Measurements from ENCODE around the gene DIABLO. TPM values are rescaled to one million over a fixed set of nuclear protein-coding genes. Genes with fewer than 3 reads are reported as not detected.
"Not testable (repeated sequence)": the region's sequence is repeated elsewhere in the genome, so short reads cannot be mapped to it uniquely, and the experiment has no call there.

DIABLO gene
- total RNA-seq, 2 donors from 2014 or later = 34.7 to 48.8 TPM

GRCh38 chr12:122185079-122185478 is 40.8 kb downstream of the DIABLO start:
- ATAC-seq (ENCODE audit: insufficient number of reproducible peaks, low FRiP score, low read depth) (no peak), DNase-seq (ENCODE audit: low spot score) (no peak)
- Histone ChIP-seq H3K4me1 (ENCODE audit: control insufficient read depth in 1 of 2, low read depth in 2 of 2) (peaks cover 5 to 8% of the 10 kb centered on the region in 2 donors), H3K4me3 (no peak overlapping the region), H3K36me3 (no peaks in the 10 kb centered on the region), H3K9me3 (no peaks in the 10 kb centered on the region), H3K27me3 (replicated peaks; ENCODE audit: insufficient read depth) (peaks cover 3% of the 10 kb centered on the region), H3K27ac (no peak overlapping the region)
- TF ChIP-seq, protein P1, sequence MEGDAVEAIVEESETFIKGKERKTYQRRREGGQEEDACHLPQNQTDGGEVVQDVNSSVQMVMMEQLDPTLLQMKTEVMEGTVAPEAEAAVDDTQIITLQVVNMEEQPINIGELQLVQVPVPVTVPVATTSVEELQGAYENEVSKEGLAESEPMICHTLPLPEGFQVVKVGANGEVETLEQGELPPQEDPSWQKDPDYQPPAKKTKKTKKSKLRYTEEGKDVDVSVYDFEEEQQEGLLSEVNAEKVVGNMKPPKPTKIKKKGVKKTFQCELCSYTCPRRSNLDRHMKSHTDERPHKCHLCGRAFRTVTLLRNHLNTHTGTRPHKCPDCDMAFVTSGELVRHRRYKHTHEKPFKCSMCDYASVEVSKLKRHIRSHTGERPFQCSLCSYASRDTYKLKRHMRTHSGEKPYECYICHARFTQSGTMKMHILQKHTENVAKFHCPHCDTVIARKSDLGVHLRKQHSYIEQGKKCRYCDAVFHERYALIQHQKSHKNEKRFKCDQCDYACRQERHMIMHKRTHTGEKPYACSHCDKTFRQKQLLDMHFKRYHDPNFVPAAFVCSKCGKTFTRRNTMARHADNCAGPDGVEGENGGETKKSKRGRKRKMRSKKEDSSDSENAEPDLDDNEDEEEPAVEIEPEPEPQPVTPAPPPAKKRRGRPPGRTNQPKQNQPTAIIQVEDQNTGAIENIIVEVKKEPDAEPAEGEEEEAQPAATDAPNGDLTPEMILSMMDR (IDR thresholded peaks at IDR 0.05) = no peak

GRCh38 chr12:122184517-122184916 is 41.3 kb downstream of the DIABLO start:
- TF ChIP-seq, protein P1 (IDR thresholded peaks at IDR 0.05) = no peak
- H3K4me3 ChIP-seq = no peak overlapping the region
- peaks cover 5 to 8% of the 10 kb centered on the region in 2 donors for H3K4me1 ChIP-seq (ENCODE audit: control insufficient read depth in 1 of 2, low read depth in 2 of 2)
- H3K36me3 ChIP-seq = no peaks in the 10 kb centered on the region
- ATAC-seq (ENCODE audit: insufficient number of reproducible peaks, low FRiP score, low read depth) (no peak), DNase-seq (ENCODE audit: low spot score) (no peak)
- peaks cover 3% of the 10 kb centered on the region for H3K27me3 ChIP-seq (replicated peaks; ENCODE audit: insufficient read depth)
- no peaks in the 10 kb centered on the region for H3K9me3 ChIP-seq
- no peak overlapping the region for H3K27ac ChIP-seq

GRCh38 chr12:122183588-122183940 is 42.3 kb downstream of the DIABLO start:
- Histone ChIP-seq H3K4me1 (ENCODE audit: control insufficient read depth in 1 of 2, low read depth in 2 of 2) (peaks cover 5 to 8% of the 10 kb centered on the region in 2 donors), H3K36me3 (no peaks in the 10 kb centered on the region), H3K27ac (no peak overlapping the region), H3K9me3 (no peaks in the 10 kb centered on the region), H3K27me3 (replicated peaks; ENCODE audit: insufficient read depth) (peaks cover 3% of the 10 kb centered on the region), H3K4me3 (peak overlapping the region; percentile 79)
- TF ChIP-seq, protein P1 (IDR thresholded peaks at IDR 0.05) = no peak
- ATAC-seq (ENCODE audit: insufficient number of reproducible peaks, low FRiP score, low read depth) (no peak), DNase-seq (ENCODE audit: low spot score) (no peak)

DNA sequence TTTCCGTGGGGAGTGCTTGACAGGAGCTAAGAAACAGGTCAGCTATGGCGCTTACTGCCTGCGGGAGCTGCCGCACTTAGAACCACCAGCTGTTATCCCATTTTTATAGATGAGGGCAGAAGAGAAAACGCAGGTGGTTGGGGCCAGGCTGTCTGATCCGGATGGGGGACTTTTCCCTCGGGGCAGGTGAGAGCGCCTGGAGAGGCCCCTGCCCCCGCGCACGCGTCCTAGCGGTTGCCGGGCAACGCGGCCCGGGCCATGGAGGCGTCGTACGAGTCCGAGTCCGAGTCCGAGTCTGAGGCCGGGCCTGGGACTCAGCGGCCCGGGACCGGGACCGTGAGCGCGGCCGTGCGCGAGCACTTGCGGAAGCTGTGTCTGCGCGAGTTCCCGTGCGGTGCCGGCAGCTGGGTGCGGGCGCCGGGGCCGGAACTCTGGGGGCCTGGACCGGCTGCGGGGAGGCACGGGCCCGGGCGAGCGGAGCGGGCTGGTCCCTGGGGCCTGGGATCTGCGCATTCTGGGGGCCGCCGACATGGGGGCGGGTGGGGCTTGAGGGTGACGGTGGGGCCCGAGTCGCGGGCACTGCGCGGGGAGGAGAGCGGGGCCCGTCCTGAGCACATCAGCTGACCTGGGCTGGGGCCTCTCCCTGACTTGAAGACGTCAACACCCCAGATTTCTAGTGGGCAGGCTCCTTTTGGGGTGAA is 42.8 kb downstream of the DIABLO start, which contains the start of gene LRRC43:
Gene LRRC43, plus strand, starts transcription at position 237 of the 701 bp plus-strand sequence. Its CDS starts 22 bp downstream, at position 259.
- DNase-seq (ENCODE audit: low spot score) (no peak), ATAC-seq (ENCODE audit: insufficient number of reproducible peaks, low FRiP score, low read depth) (no peak)
- Histone ChIP-seq H3K4me3 (peak within 1 kb of the TSS; percentile 79), H3K36me3 (no peaks in the 10 kb centered on the region), H3K9me3 (no peaks in the 10 kb centered on the region), H3K27ac (no peak within 1 kb of the TSS), H3K4me1 (ENCODE audit: control insufficient read depth in 1 of 2, low read depth in 2 of 2) (peaks cover 5 to 8% of the 10 kb centered on the region in 2 donors), H3K27me3 (replicated peaks; ENCODE audit: insufficient read depth) (peaks cover 3% of the 10 kb centered on the region)
- TF ChIP-seq, protein P1 (IDR thresholded peaks at IDR 0.05) = no peak

GRCh38 chr12:122176473-122176872 is 49.4 kb downstream of the DIABLO start:
- not testable (repeated sequence) for DNase-seq (ENCODE audit: low spot score); ATAC-seq (ENCODE audit: insufficient number of reproducible peaks, low FRiP score, low read depth); H3K27me3 ChIP-seq (replicated peaks; ENCODE audit: insufficient read depth); H3K36me3 ChIP-seq; H3K4me3 ChIP-seq; H3K9me3 ChIP-seq; H3K27ac ChIP-seq; H3K4me1 ChIP-seq (ENCODE audit: control insufficient read depth in 1 of 2, low read depth in 2 of 2)

Measured in thoracic aorta (tissue), 2 donors.